HepG2 (cell line): Measurements from ENCODE around the gene COA3. TPM values are rescaled to one million over a fixed set of nuclear protein-coding genes. Genes with fewer than 3 reads are reported as not detected.
A peak's percentile ranks its signal among the peaks of the same experiment; 100 is the strongest.

Source experiments
- CBX1 ChIP-seq: IDR thresholded peaks from one replicate; pipeline ENCODE4 v1.6.1; 2016; ENCODE audit warnings: antibody characterized with exemption, low read depth
- CREB1 ChIP-seq, 2 experiments: fragments of 450-650 bp in 1 of 2; IDR thresholded peaks; 2 replicates each; pipeline ENCODE4 v1.6.1; 2016 to 2017; ENCODE audit warnings: control low read depth in 1 of 2, mild to moderate bottlenecking in 1 of 2, missing compliant biosample characterization in 1 of 2, missing genetic modification characterization in 1 of 2
- EEA1 ChIP-seq: sonication (generic); formaldehyde crosslinking; IDR thresholded peaks from 2 replicates; pipeline ENCODE4 v1.5.1; 2020; ENCODE audit warnings: mild to moderate bottlenecking, missing genetic modification reagents, borderline replicate concordance
- ETV5 ChIP-seq: IDR thresholded peaks from 2 replicates; pipeline ENCODE4 v1.6.1; 2018; ENCODE audit warnings: missing biosample characterization, missing genetic modification reagents, inconsistent platforms, borderline replicate concordance
- HNF4G ChIP-seq, 2 experiments: sonication (generic) in 1 of 2; formaldehyde crosslinking in 1 of 2; IDR thresholded peaks; 2 replicates each; pipeline versions ENCODE4 v1.4.0 to v1.6.1; 2011 to 2020; ENCODE audit warnings: borderline replicate concordance in 2 of 2, low read depth in 2 of 2, mild to moderate bottlenecking in 2 of 2, low read length in 1 of 2, missing genetic modification reagents in 1 of 2, moderate library complexity in 1 of 2
- MAZ ChIP-seq, 2 experiments: sonication (generic) in 1 of 2; formaldehyde crosslinking in 1 of 2; IDR thresholded peaks; 2 replicates each; pipeline versions ENCODE4 v1.5.0 to v1.6.1; 2012 to 2020; ENCODE audit warnings: low read depth in 2 of 2, mild to moderate bottlenecking in 2 of 2, borderline replicate concordance in 1 of 2, improper control_type of control experiment in 1 of 2, low read length in 1 of 2, missing genetic modification reagents in 1 of 2, moderate library complexity in 1 of 2
- MBNL3 ChIP-seq: fragments of 250-450 bp; sonication (Bioruptor Pico); conservative IDR thresholded peaks from 2 replicates; pipeline ENCODE4 v1.8.0; 2022; ENCODE audit warnings: mild to moderate bottlenecking, inconsistent platforms
- MLLT10 ChIP-seq: sonication (generic); formaldehyde crosslinking; IDR thresholded peaks from 2 replicates; pipeline ENCODE4 v1.4.0; 2020; ENCODE audit warnings: missing genetic modification reagents
- NCOA2 ChIP-seq: sonication (generic); formaldehyde crosslinking; IDR thresholded peaks from 2 replicates; pipeline ENCODE4 v1.8.0; 2022; ENCODE audit warnings: inconsistent platforms
- NR2F1 ChIP-seq, 2 experiments: fragments of 450-650 bp in 1 of 2; formaldehyde crosslinking in 1 of 2; IDR thresholded peaks; 2 replicates each; pipeline versions ENCODE4 v1.5.0 to v1.6.1; 2016 to 2020; ENCODE audit warnings: mild to moderate bottlenecking in 1 of 2, missing compliant biosample characterization in 1 of 2, missing genetic modification reagents in 1 of 2, moderate library complexity in 1 of 2
- PAX8 ChIP-seq: sonication (generic); formaldehyde crosslinking; IDR thresholded peaks from 2 replicates; pipeline ENCODE4 v1.8.0; 2022; ENCODE audit warnings: mild to moderate bottlenecking, missing genetic modification reagents, borderline replicate concordance
- TSC22D2 ChIP-seq: sonication (generic); formaldehyde crosslinking; IDR thresholded peaks from 2 replicates; pipeline ENCODE4 v1.5.1; 2020; ENCODE audit warnings: missing genetic modification reagents, mild to moderate bottlenecking, borderline replicate concordance
- YEATS2 ChIP-seq: sonication (generic); formaldehyde crosslinking; IDR thresholded peaks from 2 replicates; pipeline ENCODE4 v1.4.0; 2020; ENCODE audit warnings: missing genetic modification reagents, borderline replicate concordance
- ZMAT3 ChIP-seq: sonication (generic); formaldehyde crosslinking; conservative IDR thresholded peaks from 2 replicates; pipeline ENCODE4 v1.7.0; 2021; ENCODE audit warnings: missing genetic modification reagents
- ZNF598 ChIP-seq: sonication (generic); formaldehyde crosslinking; IDR thresholded peaks from 2 replicates; pipeline ENCODE4 v1.5.1; 2020; ENCODE audit warnings: mild to moderate bottlenecking, missing genetic modification reagents, borderline replicate concordance
- ZNF616 ChIP-seq: sonication (generic); formaldehyde crosslinking; IDR thresholded peaks from 2 replicates; pipeline ENCODE4 v1.5.0; 2020; ENCODE audit warnings: low read depth, mild to moderate bottlenecking, missing genetic modification reagents
- polyA plus RNA-seq, 8 experiments: library from polyadenylated mRNA; depleted of rRNA in 3 of 8; stranded (reverse) in 7 of 8; unstranded in 1 of 8; fragments of >200 nt; fragmentation: Illumina TruSeq in 4 of 8; extraction: Trizol in 4 of 8; gene quantifications; 2 replicates each; pipeline versions ENCODE4 v1.2.1 to v1.2.3, GENCODE V29; 2011 to 2016; ENCODE audit warnings: low read depth in 4 of 8, missing spikeins in 1 of 8, mixed read lengths in 1 of 8; ENCODE audit not compliant: insufficient read depth in 1 of 8
- total RNA-seq, 5 experiments: library from RNA; depleted of rRNA; stranded (reverse); fragments of >200 nt; fragmentation: Illumina TruSeq; extraction: Trizol; gene quantifications; 2 replicates each; pipeline ENCODE4 v1.2.3, GENCODE V29; 2016; ENCODE audit warnings: low read depth in 1 of 5
- TF ChIP-seq, protein P1 (sequence below): sonication (generic); formaldehyde crosslinking; IDR thresholded peaks from 2 replicates; pipeline ENCODE4 v1.8.0; 2023; ENCODE audit warnings: mild to moderate bottlenecking, missing genetic modification reagents
- TF ChIP-seq, protein P2 (sequence below): sonication (generic); formaldehyde crosslinking; IDR thresholded peaks from 2 replicates; pipeline ENCODE4 v1.8.1; 2023; ENCODE audit warnings: mild to moderate bottlenecking, missing genetic modification reagents
- TF ChIP-seq, protein P3 (sequence below): sonication (generic); formaldehyde crosslinking; IDR thresholded peaks from 2 replicates; pipeline ENCODE4 v1.5.1; 2020; ENCODE audit warnings: mild to moderate bottlenecking, moderate library complexity, missing genetic modification reagents
- TF ChIP-seq, protein P4 (sequence below): sonication (generic); formaldehyde crosslinking; IDR thresholded peaks from 2 replicates; pipeline ENCODE4 v1.9.0; 2021; ENCODE audit warnings: missing genetic modification reagents, borderline replicate concordance

Gene COA3
- total and polyA plus RNA-seq, 2 of the 13 experiments (the other 11 are each of a cell fraction or from before 2014, with no cell fraction given), result 133 to 202 TPM

DNA sequence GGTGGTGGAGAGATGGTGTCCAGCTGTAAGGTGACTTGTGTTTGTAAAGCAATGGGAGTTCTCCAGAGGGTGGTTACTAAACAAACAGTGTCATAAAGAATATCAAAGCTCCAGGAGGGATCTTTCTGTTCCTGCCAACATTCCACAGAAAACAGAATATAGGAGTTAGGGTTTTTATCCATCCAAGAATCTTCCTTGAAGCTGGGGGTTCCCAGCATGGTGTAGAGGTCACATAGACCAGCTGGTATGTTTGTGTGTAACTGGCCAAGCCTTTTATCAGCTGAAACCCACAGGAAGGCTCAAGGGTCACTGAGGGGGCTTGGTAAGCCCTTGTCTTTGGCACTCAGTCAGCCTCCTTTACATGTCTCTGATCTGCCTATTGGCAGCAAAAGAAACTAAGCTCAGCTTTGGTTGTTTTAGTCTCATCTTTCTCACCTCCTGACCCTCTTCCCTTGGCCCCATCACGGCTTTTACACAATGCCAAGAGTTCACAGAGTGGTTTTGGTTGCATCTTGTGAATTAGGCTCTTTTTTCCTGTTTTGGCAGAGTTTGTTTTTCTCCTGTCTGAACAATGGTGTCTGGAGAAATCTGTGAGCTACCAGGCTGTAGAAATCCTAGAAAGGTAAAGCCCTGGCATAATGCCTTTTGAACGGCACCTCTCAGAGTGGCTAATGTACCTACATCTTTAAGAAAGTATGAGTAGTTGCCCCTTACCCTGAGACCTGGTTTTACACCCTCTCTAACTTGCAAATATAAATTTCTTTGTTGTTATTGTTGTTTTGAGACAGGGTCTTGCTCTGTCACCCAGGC, 4.8 kb upstream of the COA3 start (continued):
- TF ChIP-seq, protein P1, sequence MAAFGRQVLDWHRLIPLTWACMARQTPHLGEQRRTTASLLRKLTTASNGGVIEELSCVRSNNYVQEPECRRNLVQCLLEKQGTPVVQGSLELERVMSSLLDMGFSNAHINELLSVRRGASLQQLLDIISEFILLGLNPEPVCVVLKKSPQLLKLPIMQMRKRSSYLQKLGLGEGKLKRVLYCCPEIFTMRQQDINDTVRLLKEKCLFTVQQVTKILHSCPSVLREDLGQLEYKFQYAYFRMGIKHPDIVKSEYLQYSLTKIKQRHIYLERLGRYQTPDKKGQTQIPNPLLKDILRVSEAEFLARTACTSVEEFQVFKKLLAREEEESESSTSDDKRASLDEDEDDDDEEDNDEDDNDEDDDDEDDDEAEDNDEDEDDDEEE (CRISPR knock-in tag), result no peak
- no peak for TF ChIP-seq ZNF616
- TF ChIP-seq EEA1, result no peak
- TF ChIP-seq NR2F1 (CRISPR knock-in tag; IDR thresholded peaks at IDR 0.05), result 0 out of 4 replicates have a peak, but pooled peaks have one; percentile 39 to 63
- no peak for TF ChIP-seq TSC22D2 (CRISPR knock-in tag)
- TF ChIP-seq, protein P2, sequence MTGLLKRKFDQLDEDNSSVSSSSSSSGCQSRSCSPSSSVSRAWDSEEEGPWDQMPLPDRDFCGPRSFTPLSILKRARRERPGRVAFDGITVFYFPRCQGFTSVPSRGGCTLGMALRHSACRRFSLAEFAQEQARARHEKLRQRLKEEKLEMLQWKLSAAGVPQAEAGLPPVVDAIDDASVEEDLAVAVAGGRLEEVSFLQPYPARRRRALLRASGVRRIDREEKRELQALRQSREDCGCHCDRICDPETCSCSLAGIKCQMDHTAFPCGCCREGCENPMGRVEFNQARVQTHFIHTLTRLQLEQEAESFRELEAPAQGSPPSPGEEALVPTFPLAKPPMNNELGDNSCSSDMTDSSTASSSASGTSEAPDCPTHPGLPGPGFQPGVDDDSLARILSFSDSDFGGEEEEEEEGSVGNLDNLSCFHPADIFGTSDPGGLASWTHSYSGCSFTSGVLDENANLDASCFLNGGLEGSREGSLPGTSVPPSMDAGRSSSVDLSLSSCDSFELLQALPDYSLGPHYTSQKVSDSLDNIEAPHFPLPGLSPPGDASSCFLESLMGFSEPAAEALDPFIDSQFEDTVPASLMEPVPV, result no peak
- TF ChIP-seq PAX8, result no peak
- TF ChIP-seq CREB1 (IDR thresholded peaks at IDR 0.05), result no peak
- 0 out of 2 replicates have a peak, but pooled peaks have one; percentile 23 for TF ChIP-seq CREB1 (CRISPR knock-in tag; IDR thresholded peaks at IDR 0.05)
- no peak for TF ChIP-seq ZNF598 (CRISPR knock-in tag)
- TF ChIP-seq, protein P3, sequence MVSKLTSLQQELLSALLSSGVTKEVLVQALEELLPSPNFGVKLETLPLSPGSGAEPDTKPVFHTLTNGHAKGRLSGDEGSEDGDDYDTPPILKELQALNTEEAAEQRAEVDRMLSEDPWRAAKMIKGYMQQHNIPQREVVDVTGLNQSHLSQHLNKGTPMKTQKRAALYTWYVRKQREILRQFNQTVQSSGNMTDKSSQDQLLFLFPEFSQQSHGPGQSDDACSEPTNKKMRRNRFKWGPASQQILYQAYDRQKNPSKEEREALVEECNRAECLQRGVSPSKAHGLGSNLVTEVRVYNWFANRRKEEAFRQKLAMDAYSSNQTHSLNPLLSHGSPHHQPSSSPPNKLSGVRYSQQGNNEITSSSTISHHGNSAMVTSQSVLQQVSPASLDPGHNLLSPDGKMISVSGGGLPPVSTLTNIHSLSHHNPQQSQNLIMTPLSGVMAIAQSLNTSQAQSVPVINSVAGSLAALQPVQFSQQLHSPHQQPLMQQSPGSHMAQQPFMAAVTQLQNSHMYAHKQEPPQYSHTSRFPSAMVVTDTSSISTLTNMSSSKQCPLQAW (CRISPR knock-in tag), result no peak; the same call in 1 of the 2 replicates
- TF ChIP-seq, protein P4, sequence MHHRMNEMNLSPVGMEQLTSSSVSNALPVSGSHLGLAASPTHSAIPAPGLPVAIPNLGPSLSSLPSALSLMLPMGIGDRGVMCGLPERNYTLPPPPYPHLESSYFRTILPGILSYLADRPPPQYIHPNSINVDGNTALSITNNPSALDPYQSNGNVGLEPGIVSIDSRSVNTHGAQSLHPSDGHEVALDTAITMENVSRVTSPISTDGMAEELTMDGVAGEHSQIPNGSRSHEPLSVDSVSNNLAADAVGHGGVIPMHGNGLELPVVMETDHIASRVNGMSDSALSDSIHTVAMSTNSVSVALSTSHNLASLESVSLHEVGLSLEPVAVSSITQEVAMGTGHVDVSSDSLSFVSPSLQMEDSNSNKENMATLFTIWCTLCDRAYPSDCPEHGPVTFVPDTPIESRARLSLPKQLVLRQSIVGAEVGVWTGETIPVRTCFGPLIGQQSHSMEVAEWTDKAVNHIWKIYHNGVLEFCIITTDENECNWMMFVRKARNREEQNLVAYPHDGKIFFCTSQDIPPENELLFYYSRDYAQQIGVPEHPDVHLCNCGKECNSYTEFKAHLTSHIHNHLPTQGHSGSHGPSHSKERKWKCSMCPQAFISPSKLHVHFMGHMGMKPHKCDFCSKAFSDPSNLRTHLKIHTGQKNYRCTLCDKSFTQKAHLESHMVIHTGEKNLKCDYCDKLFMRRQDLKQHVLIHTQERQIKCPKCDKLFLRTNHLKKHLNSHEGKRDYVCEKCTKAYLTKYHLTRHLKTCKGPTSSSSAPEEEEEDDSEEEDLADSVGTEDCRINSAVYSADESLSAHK (CRISPR knock-in tag), result no peak
- 0 out of 2 replicates have a peak, but pooled peaks have one; percentile 6 for TF ChIP-seq MAZ (IDR thresholded peaks at IDR 0.05; ENCODE audit: borderline replicate concordance, low read depth, low read length)
- TF ChIP-seq MAZ (CRISPR knock-in tag; IDR thresholded peaks at IDR 0.05; ENCODE audit: low read depth), result 0 out of 2 replicates have a peak, but pooled peaks have one; percentile 40
- TF ChIP-seq MBNL3, result no peak
- TF ChIP-seq ZMAT3 (CRISPR knock-in tag), result no peak
- peak; percentile 94 for TF ChIP-seq HNF4G (IDR thresholded peaks at IDR 0.05; ENCODE audit: borderline replicate concordance, low read depth, low read length)
- TF ChIP-seq HNF4G (CRISPR knock-in tag; IDR thresholded peaks at IDR 0.05; ENCODE audit: borderline replicate concordance, low read depth), result peak; percentile 81; the same call in 1 of the 2 replicates
- TF ChIP-seq ETV5 (CRISPR knock-in tag), result peak; percentile 45; the same call in 1 of the 2 replicates
- no peak for TF ChIP-seq MLLT10 (CRISPR knock-in tag)
- TF ChIP-seq NCOA2 (CRISPR knock-in tag), result peak; percentile 47; the same call in 1 of the 2 replicates
- TF ChIP-seq CBX1, result no peak
- TF ChIP-seq YEATS2 (CRISPR knock-in tag), result peak; percentile 15; the same call in 1 of the 2 replicates
